Activated CD8-positive, alpha-beta memory T cell treated with anti-CD3 and anti-CD28 coated beads, Interleukin-2, amount 50 U/mL, for 24 hours (primary cell): ENCODE measurements around the gene TMEM141.
"Not testable (repeated sequence)": the region's sequence is repeated elsewhere in the genome, so short reads cannot be mapped to it uniquely, and the experiment has no call there.

Source experiments
- DNase-seq: peaks from one replicate; pipeline ENCODE4 v3.0.0-alpha.2; 2020; ENCODE audit errors: extremely low read depth

The TMEM141 gene

DNA sequence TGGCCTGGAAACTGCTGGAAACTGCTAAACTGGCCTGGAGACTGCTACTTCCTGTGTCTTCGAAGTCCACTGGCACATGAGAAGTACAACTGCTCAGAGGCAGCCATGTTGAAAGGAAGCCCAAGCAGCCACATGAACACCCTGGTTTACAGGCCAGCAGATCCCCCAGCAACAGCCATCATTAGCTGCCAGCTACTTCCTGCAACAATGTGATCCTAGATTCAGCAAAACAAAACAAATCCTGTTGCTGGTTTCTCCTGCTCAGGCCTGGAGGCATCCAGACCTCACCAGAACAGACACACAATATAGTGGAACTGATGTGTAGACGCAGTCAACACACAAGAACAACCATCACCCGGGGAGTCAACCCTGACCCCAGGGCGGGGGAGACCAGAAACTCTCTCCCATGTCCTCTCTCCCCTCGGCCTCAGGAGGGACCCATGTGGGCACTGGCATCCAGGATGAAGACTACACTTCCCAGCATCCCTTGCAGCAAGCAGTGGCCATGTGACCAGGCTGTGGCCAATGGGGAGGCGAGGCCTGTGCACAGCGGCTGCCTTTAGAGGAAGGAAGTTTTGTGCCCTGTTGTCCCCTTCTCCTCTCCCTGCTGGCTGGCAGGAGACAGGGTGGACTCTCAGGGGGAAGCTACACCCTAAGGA, 17.6 kb upstream of the TMEM141 start:
- DNase-seq, result no peak

DNA sequence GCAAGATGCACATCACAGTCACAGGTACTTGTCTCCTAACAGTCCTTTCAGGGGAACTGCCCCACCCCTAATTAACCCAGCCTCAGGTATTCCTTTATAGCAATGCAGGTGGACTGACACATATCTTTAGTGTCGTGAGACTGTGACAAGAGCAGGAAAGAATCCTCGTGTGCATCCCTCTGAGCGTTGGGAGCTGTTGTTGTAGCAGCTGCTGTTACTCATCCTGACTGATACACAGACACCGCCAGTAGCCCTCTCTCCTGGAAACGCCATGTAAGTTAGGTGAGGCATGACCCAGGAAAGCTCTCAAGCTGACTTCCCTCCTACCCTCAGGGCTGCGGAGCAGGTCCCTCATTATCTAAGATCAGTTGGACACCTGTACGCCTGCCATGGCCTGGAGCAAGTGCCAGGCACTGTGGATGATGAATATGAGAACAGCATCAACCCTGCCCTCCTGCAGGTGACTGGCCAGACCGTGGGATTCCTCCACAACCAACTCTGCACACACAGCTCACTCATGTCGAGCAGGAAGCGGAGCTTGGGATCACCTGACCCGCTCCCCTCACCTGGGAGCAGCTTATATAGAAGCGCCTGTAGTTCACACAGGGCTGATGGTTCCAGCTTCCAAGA, 16.6 kb upstream of the TMEM141 start:
- no peak for DNase-seq

DNA sequence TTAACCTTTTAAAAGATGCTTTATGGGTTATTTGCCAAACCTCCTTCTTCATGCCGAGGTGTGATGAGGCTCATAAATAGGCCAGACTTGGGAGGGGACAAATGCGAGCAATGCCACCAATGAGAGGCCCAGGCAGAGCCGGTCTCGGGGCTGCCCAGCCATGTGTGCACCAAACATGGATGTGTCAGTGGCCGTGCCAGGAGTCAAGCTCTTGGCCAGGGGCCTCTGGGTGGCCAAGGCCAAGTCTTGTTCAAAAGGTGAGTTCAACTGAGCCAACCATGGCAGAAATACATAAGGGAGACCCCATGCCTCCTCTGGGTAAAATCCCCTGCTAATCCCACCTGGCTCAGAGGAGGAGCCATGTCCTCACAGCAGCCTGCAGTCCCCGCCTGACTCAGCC, 16.0 kb upstream of the TMEM141 start:
- no peak for DNase-seq

DNA sequence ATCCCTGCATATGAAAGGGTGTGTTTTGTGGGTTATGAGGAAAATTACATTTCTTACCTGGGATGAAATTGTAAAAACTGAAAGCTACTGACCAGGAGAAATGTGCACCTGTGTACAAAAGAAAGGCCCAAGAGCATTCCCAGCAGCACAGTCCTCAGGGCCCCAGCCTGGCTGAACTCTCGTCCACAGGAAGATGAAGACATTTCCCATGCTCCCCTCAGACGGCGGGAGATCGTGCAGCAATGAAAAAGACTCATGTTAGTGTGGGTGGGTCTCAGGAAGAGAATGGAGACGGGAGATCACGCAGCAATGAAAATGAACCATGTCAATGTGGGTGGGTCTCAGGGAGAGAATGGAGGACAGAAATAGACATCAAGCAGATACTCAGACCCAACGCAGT, 14.2 kb upstream of the TMEM141 start:
- no peak for DNase-seq

DNA sequence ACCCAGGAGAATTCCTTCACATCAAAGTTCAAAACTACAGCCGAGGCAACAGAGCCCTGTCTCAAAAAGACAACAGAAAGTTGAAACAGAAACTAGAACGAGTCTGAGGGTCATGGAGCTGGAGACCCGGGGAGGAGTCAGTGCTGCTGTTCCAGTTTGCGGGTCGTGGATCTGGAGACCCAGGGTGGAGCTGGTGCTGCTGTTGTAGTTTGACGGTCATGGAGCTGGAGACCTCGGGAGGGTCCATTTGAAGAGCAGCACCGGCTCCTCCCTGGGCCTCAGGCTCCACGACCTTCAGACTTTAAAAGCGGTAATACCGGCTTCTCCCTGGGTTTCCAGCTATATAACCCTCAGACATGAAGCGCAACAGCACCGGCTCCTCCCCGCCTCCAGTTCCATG, 13.8 kb upstream of the TMEM141 start:
- no peak for DNase-seq

DNA sequence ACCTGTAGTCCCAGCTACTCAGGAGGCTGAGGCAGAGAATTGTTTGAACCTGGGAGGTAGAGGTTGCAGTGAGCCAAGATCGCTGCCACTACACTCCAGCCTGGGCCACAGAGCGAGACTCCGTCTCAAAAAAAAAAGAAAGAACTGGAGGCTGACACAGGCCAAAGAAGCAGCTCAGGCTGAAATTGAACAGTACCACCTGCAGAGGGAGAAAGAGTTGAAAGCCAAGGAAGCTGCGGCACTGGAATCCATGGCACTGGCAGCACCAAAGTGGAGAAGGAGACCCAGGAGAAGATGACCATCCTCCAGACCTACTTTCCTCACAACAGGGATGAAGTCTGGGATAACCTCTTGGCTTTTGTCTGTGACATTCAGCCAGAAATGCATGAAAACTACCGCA, 11.3 kb upstream of the TMEM141 start:
- DNase-seq, result no peak

DNA sequence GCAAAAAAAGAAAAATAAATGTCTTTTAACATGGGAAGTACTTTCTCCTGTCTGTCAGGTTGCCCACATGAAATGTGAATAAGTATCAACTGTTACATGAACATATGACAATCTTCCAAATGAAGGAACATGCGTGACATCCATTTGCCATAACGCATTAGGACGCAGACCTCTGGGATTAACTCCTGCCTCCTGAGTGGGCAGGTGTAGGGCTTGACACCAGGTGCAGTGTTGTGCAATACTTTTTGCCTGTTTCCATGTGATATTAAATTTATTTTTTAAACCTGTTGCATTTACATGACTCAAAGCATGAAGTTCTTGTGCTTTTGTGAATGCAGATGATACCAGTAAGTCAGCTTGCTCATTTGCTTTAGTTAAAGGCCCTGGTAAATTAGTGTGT, 8.7 kb upstream of the TMEM141 start:
- no peak for DNase-seq

DNA sequence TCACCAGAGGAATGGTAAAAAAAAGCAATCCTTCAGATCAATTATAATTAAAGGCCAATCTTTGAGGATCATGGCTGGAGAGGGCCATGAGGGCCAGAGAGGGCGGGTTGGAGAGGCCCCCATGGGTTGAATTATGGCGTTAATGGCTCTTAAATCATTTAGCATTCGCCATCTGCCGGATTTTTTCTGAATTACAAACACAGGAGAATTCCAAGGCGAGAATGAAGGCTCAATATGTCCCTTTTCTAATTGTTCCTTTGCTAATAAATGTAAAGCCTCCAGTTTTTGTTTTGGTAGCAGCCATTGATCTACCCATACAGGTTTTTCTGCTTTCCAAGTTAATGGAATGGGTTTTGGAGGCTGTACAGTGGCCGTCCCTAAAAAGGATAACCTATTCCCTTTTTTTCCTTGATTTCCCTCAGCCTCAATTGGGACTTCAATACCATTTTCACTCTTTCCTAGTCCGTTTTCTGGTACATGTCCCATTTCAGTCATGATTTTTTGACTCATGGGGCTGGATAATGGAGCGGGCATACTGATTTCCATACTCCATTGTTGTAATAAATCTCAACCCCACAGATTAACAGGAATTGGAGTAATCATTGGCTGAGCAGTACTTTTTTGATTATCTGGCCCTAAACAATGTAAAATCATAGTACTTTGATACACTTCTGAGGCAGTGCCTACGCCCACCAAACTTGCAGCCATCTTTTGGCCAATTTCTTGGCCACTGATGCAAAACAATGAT, 6.7 kb upstream of the TMEM141 start:
- no peak for DNase-seq

DNA sequence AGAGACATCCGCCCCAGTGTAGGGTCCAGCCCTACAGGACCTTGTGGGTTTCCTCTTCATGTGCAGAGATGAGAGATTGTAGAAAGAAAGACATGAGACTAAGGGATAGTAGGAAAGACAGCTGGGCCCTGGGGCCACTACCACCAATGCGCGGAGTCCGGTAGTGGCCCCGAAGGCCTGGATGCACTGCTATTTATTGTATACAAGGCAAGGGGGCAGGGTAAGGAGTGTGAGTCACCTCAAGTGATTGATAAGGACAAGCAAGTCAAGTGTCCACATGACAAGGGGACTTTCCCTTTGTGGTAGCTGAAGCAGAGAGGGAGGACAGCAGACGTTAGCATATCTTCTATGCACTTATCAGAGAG, 6.2 kb upstream of the TMEM141 start:
- DNase-seq, result no peak

DNA sequence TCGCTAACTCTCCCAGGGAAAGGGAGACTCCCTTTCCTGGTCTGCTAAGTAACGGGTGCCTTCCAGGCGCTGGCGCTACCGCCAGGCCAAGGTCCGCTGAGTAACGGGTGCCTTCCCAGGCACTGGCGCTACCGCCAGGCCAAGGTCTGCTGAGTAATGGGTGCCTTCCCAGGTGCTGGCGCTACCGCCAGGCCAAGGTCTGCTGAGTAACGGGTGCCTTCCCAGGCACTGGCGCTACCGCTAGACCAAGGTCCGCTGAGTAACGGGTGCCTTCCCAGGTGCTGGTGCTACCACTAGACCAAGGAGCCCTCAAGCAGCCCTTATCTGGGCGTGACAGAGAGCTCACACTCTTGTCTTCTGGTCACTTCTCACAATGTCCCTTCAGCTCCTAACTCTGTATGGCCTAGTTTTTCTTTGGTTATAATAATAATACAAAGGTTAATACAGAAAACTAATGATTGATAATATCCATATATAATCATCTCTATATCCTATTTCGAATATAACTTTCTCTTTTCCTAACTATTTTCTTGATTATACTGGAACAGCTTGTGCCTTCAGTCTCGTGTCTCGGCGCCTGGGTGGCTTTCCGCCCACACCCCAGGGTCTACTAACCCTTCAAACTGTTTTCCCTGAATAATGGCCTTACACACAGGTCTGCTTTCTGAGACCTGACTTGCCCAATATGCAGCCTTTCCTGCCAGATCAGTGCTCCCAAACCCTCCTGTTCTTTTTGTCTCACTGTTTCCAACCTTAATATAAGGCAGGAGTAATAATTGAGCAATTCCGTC, 5.4 kb upstream of the TMEM141 start:
- not testable (repeated sequence) for DNase-seq

DNA sequence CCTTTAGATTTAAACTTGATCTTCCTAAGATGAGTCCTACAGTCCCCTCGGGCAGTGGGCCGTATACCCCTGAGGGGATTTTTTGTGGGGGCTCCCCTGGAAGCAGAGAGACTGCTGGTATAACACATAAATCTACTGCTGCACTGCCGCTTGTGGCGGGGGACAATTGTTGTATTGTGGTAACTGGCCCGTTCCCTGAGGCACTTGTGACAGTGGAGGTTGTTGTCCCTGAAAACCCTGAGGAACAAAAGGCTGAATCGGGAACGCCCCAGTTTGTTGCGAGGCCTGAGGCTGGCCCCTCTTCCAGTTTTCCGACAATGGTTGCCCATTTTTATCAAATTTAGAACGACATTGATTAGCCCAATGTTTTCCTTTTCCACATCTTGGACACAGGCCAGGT, 4.7 kb upstream of the TMEM141 start:
- no peak for DNase-seq

DNA sequence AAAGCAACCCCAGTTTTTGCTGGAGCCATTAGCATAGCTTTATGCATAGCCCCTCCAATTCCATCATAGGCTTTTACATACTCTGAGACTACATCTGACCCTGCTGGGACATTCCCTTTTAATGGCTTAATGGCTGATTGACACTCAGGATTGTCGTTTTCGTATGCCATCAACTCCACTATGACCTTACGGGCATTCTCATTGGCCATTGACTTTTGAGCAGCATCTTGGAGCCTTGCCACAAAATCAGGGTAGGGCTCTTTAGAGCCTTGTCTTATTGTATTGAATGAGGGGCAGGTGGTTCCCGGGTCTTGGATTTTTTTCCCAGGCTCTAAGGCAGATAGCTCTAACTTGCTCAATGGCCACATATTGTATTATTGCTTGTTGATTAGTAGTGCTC, 4.2 kb upstream of the TMEM141 start:
- not testable (repeated sequence) for DNase-seq

DNA sequence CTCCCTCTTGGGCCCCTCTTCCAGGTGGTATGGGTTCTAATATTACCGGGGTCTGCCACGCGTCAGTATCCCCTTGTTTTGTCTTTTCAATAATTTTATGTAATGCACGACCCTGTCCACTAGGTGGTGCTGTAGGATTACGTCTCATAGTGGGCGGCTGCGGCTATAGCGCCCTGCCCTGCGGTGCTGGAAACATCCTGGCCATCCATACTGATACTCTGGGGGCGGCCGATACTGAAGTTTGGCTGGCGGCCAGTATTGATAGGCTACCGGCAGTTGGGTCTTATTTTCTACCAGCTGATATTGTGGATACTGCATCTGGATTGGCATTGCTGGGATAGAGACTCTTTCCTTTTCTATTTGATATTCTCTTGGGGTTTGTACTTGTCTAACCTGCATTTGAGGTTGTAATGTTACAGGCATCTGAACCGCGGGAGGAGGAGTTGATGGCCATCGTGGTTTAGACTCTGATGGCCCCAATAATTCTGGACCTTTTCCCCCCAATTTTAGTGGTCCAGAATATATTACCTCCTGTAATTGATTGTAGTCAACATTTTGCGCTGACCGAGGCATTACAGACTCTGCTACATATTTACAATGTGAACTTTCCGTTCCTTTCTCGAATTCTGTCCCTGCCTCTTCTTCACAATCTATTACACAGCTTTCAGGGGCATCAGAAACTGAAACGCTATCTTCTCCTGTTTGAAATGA, 3.3 kb upstream of the TMEM141 start:
- DNase-seq, result peak; percentile 49

DNA sequence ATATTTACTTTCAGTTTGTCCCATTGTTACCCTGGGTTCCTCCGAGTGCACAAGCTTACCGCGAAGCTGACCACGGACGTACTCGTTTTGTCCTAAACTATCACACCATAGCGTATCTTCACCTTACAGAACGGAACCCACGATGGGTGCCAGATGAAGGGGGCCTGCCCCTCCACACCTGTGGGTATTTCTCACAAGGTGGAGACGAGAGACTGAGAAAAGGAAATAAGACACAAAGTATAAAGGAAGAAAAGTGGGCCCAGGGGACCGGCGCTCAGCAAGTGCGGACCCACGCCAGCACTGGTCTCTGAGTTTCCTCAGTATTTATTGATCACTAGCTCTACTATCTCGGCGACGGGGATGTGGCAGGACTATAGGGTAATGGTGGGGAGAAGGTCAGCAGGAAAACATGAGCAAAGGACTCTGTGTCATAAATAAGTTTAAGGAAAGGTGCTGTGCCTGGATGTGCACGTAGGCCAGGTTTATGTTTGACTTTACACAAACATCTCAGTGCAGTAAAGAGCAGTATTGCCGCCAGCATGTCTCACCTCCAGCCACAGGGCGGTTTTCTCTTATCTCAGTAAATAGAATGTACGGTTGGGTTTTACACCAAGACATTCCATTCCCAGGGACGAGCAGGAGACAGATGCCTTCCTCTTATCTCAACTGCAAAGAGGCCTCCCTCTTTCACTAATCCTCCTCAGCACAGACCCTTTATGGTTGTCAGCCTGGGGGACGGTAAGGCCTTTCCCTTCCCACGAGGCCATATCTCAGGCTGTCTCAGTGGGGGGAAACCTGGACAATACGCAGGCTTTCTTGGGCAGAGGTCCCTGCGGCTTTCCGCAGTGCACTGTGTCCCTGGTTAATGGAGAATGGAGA, 2.3 kb upstream of the TMEM141 start:
- not testable (repeated sequence) for DNase-seq

DNA sequence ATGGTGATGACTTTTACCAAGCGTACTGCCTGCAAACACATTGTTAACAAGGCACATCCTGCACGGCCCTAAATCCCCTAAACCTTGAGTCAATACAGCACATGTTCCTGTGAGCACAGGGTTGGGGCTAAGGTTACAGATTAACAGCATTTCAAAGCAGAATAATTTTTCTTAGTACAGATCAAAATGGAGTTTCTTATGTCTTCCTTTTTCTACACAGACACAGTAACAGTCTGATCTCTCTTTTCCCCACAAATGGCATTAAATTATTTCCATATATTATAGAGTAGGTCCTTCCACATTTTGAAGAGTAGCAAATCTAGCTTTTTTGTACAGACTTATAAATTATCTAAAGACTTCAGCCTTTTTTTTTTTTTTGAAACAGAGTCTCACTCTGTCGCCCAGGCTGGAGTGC, 1.6 kb upstream of the TMEM141 start:
- DNase-seq, result no peak

DNA sequence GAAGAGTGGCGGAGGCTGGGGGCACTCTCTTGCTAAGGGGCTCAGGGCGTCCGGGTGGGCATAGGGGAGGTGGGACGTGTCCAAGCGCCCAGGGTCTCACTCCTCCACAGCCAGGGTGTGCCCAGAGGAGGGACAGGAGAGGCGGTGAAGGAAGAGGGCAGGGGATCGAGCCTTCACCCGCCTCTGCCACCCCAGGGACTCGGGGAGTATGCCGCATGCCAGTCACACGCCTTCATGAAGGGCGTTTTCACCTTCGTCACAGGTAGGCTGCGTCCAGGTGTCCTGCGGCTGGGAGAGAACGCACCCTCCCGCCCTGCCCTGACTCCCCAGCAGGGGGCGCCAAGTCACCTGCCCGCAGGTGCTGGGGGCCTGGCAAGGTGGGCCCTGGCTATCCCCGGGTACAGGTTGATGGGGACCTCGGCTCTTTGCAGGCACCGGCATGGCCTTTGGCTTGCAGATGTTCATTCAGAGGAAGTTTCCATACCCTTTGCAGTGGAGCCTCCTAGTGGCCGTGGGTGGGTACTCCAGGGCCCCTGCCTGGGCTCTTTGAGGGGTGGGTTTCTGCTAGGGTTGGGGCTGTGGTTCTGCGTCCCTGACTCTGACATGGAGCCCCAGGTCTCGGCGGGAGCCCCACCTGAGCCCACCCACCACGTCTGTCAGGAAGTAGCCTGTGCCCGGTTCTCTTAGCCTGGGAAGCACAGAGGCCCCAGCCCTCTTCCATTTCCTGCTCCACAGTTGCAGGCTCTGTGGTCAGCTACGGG, 552 bp downstream of the TMEM141 start:
- DNase-seq, result no peak

DNA sequence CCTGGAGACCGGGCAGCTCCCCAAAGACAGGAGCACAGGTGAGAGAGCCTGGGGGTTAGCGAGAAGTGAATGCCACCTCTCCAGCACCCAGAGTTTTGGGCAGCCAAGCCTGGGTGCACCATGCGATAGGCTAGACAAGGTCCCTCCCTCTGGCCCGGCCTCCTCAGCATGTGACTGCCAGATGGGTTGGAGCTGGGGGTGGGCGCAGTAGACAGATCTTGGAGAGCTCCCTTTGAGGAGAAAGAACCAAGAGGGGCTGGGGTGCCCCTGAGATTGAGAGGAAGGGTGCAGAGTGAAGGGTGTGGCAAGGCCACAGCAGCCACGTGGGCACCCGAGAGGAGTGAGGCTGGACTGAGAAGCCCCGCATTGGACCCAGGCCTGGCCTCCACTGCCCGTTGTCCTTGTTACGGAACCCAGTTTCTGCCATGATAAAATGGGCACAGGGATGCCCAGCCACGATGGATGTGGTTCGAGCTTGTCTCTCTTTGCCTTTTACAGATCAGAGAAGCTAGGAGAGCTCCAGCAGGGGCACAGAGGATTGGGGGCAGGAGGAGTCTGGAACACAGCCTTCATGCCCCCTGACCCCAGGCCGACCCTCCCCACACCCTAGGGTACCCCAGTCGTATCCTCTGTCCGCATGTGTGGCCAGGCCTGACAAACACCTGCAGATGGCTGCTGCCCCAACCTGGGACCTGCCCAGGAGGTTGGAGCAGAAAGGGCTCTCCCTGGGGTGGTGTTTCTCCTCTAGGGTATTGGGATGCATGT, 1.4 kb downstream of the TMEM141 start:
- DNase-seq, result no peak

DNA sequence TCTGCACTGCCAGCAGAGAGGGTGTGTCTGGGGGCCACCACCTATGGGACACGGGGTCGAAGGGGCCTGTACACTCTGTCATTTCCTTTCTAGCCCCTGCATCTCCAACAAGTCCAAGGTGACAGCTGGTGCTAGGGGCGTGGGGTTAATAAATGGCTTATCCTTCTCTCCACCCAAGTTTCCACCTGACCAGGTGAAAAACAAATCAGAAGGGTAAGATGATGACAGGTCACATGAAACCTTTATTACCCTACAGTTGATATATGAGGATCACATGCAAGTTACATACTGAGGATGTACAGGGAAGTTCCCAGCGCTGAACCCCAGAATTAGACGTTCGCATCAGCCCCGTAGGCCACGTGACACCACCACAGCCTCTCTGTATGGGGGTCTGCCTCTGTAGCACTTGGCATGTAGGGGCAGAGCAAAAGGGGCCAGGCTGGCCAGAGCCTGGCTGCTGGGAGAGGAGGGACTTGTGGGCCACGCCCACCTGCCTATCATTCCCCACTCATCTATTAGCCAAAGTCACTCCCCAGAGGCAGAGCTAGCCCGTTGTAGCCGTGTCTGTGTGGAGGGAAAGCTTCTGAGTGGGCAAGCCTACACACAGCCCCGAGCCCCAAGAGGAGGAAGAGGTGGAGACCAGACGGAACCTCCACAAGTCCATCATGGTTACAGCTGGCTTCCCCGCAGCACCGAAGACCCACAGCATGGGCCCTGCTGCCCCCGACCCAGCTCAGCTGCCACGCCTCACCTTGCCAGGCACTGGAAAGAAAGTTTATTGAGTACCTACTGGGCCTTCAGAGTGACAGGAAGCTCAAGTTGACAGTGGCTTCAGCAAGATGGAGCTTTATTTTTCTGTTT, 2.2 kb downstream of the TMEM141 start:
- no peak for DNase-seq
